Neural cell (in vitro differentiated cells): ENCODE measurements around the gene DBNDD2. TPM values are rescaled to one million over a fixed set of nuclear protein-coding genes. Genes with fewer than 3 reads are reported as not detected.

Experiments used
- H2AFZ ChIP-seq: fragments of 200-600, 300-800 bp; sonication (generic), shearing (Covaris generic); 2 replicates; pipeline ENCODE4 v1.6.0; 2014; ENCODE audit warnings: low read depth, mild to moderate bottlenecking, antibody characterized with exemption, low read length, moderate library complexity
- H3F3A ChIP-seq: fragments of 200-600 bp; shearing (Covaris generic); 2 replicates; pipeline ENCODE4 v1.6.1; 2016; ENCODE audit warnings: mild to moderate bottlenecking, moderate library complexity, mixed read lengths, antibody characterized with exemption, low read length; ENCODE audit not compliant: insufficient read depth, poor library complexity, severe bottlenecking
- H3K27ac ChIP-seq: fragments of 200-600, 300-800 bp; sonication (generic), shearing (Covaris generic); 2 replicates; pipeline ENCODE4 v1.5.1; 2014; ENCODE audit warnings: mild to moderate bottlenecking, low read length, moderate library complexity
- H3K27me3 ChIP-seq: fragments of 300-800, 200-600 bp; sonication (generic), shearing (Covaris generic); 2 replicates; pipeline ENCODE4 v1.6.0; 2014; ENCODE audit warnings: mild to moderate bottlenecking, low read depth, low read length, moderate library complexity; ENCODE audit not compliant: insufficient read depth
- H3K36me3 ChIP-seq: fragments of 300-800, 200-600 bp; sonication (generic), shearing (Covaris generic); 2 replicates; pipeline ENCODE4 v1.5.1; 2014; ENCODE audit warnings: mild to moderate bottlenecking, antibody characterized with exemption, low read length, moderate library complexity; ENCODE audit not compliant: insufficient read depth
- H3K4me2 ChIP-seq: fragments of 300-800, 200-600 bp; sonication (generic), shearing (Covaris generic); 2 replicates; pipeline ENCODE4 v1.6.0; 2014; ENCODE audit warnings: mild to moderate bottlenecking, low read length
- H3K4me3 ChIP-seq: fragments of 300-800, 200-600 bp; sonication (generic), shearing (Covaris generic); 2 replicates; pipeline ENCODE4 v1.5.1; 2014; ENCODE audit warnings: mild to moderate bottlenecking, low read length, moderate library complexity
- H3K79me2 ChIP-seq: fragments of 200-600 bp; shearing (Covaris generic); replicated peaks from 2 replicates; pipeline ENCODE4 v1.6.0; 2014; ENCODE audit warnings: mild to moderate bottlenecking, low read length, moderate library complexity; ENCODE audit not compliant: insufficient read depth
- H3K9ac ChIP-seq: fragments of 300-800, 200-600 bp; sonication (generic), shearing (Covaris generic); 2 replicates; pipeline ENCODE4 v1.6.1; 2016; ENCODE audit warnings: mild to moderate bottlenecking, low read length, mixed read lengths
- H3K9me2 ChIP-seq: fragments of 200-600 bp; shearing (Covaris generic); 2 replicates; pipeline ENCODE4 v1.6.1; 2016; ENCODE audit warnings: mild to moderate bottlenecking, low read length, mixed read lengths; ENCODE audit not compliant: insufficient read depth
- H3K9me3 ChIP-seq: fragments of 200-600, 300-800 bp; sonication (generic), shearing (Covaris generic); 2 replicates; pipeline ENCODE4 v1.6.1; 2016; ENCODE audit warnings: mild to moderate bottlenecking, mixed run types, low read length, moderate library complexity, mixed read lengths
- H4K20me1 ChIP-seq: fragments of 200-600 bp; shearing (Covaris generic); 2 replicates; pipeline ENCODE4 v1.6.1; 2016; ENCODE audit warnings: mild to moderate bottlenecking, mixed run types; ENCODE audit not compliant: insufficient read depth
- CTCF ChIP-seq: fragments of 450-650 bp; IDR thresholded peaks from 2 replicates; pipeline ENCODE4 v1.5.1; 2014; ENCODE audit warnings: antibody characterized with exemption, mild to moderate bottlenecking, moderate library complexity; ENCODE audit not compliant: poor library complexity, severe bottlenecking
- EP300 ChIP-seq: fragments of 450-650 bp; conservative IDR thresholded peaks from 2 replicates; pipeline ENCODE4 v1.6.1; 2014; ENCODE audit warnings: antibody characterized with exemption, mild to moderate bottlenecking, moderate library complexity; ENCODE audit not compliant: poor library complexity, severe bottlenecking
- EZH2 ChIP-seq: fragments of 200-600, 300-800 bp; shearing (Covaris generic), sonication (generic); IDR thresholded peaks from 2 replicates; pipeline ENCODE4 v1.6.1; 2014; ENCODE audit warnings: antibody characterized with exemption, low read length, borderline replicate concordance, mild to moderate bottlenecking; ENCODE audit not compliant: insufficient read depth, poor library complexity, severe bottlenecking
- MXI1 ChIP-seq: fragments of 450-650 bp; conservative IDR thresholded peaks from 2 replicates; pipeline ENCODE4 v1.6.1; 2014; ENCODE audit warnings: antibody characterized with exemption, mild to moderate bottlenecking; ENCODE audit not compliant: poor library complexity, severe bottlenecking
- POLR2AphosphoS5 ChIP-seq: IDR thresholded peaks from 2 replicates; pipeline ENCODE4 v1.6.1; 2012
- RAD21 ChIP-seq: fragments of 450-650 bp; conservative IDR thresholded peaks from 2 replicates; pipeline ENCODE4 v1.6.1; 2014; ENCODE audit warnings: antibody characterized with exemption, mild to moderate bottlenecking, moderate library complexity
- REST ChIP-seq: IDR thresholded peaks from 2 replicates; pipeline ENCODE4 v1.6.1; 2012; ENCODE audit warnings: borderline replicate concordance
- SMC3 ChIP-seq: fragments of 450-650 bp; conservative IDR thresholded peaks from 2 replicates; pipeline ENCODE4 v1.6.1; 2014; ENCODE audit warnings: antibody characterized with exemption, mild to moderate bottlenecking, moderate library complexity; ENCODE audit not compliant: poor library complexity
- TAF1 ChIP-seq: IDR thresholded peaks from 2 replicates; pipeline ENCODE4 v1.6.1; 2012; ENCODE audit warnings: low read depth
- polyA plus RNA-seq: library from polyadenylated mRNA; depleted of rRNA; stranded (reverse); fragments of >200 nt; gene quantifications from 2 replicates; pipeline ENCODE4 v1.2.3, GENCODE V29; 2014

DBNDD2 gene
- polyA plus RNA-seq, 1 donor from 2014 or later, result 9.1 TPM

- no peak for TF ChIP-seq SMC3
- TF ChIP-seq CTCF, result no peak
- TF ChIP-seq TAF1, result no peak
- TF ChIP-seq RAD21, result no peak
- no peak for TF ChIP-seq MXI1
- no peak for TF ChIP-seq REST
- no peak for TF ChIP-seq EP300
- TF ChIP-seq EZH2, result no peak
- no peak for TF ChIP-seq POLR2AphosphoS5
- H2AFZ ChIP-seq, result no peak overlapping the region
- no peak overlapping the region for H3K4me2 ChIP-seq
- no peaks in the 10 kb centered on the region for H3K27me3 ChIP-seq
- no peaks in the 10 kb centered on the region for H3K9me2 ChIP-seq
- H3K36me3 ChIP-seq, result no peaks in the 10 kb centered on the region
- H3F3A ChIP-seq, result no peaks in the 10 kb centered on the region
- H3K4me3 ChIP-seq, result no peak overlapping the region
- peaks cover 28% of the 10 kb centered on the region for H3K79me2 ChIP-seq
- H3K9ac ChIP-seq, result no peak overlapping the region
- H3K27ac ChIP-seq, result no peak overlapping the region
- H4K20me1 ChIP-seq, result no peaks in the 10 kb centered on the region
- H3K9me3 ChIP-seq, result no peaks in the 10 kb centered on the region
Observed at GRCh38 chr20:45366631-45367030, 41.5 kb upstream of the DBNDD2 start.

- no peak overlapping the region for H3K9ac ChIP-seq
- peaks cover 28% of the 10 kb centered on the region for H3K79me2 ChIP-seq
- no peak overlapping the region for H3K4me2 ChIP-seq
- no peaks in the 10 kb centered on the region for H3K36me3 ChIP-seq
- H3K27me3 ChIP-seq, result no peaks in the 10 kb centered on the region
- H2AFZ ChIP-seq, result no peak overlapping the region
- no peak overlapping the region for H3K4me3 ChIP-seq
- TF ChIP-seq EP300 (no peak), CTCF (no peak), TAF1 (no peak), POLR2AphosphoS5 (no peak), SMC3 (no peak), MXI1 (no peak), REST (no peak), RAD21 (no peak), EZH2 (no peak)
- H4K20me1 ChIP-seq, result no peaks in the 10 kb centered on the region
- no peaks in the 10 kb centered on the region for H3F3A ChIP-seq
- H3K9me2 ChIP-seq, result no peaks in the 10 kb centered on the region
- H3K9me3 ChIP-seq, result no peaks in the 10 kb centered on the region
- H3K27ac ChIP-seq, result no peak overlapping the region
Observed at GRCh38 chr20:45367126-45367525, 41.0 kb upstream of the DBNDD2 start.
